ENCODE results near the gene SPATA31C1. TPM values are rescaled to one million over a fixed set of nuclear protein-coding genes. Genes with fewer than 3 reads are reported as not detected.

Gene SPATA31C1
- total RNA-seq, 2 donors from 2014 or later = not detected

DNA sequence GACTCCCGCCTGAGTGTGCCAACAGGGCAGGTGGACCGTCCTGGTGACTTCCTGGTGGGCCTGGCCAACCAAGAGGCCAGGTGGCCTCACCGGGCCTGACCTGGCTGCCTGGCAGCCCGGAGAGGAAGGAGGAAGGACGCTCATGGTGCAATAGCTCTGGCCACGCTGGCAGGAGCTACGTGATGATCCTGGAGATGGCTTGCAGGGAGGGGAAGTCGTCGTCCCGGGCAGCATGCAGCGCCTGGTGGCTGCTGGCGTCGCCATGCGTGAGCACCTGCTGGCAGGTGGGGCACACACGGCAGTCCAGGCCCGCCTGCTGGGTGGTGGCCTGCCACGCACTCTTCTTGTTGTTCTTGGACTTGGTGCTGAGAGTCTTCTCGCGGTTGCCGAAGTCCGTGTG is 26.3 kb downstream of the SPATA31C1 start:
- no peak overlapping the region for H3K27ac ChIP-seq
- no peaks in the 10 kb centered on the region for H3K27me3 ChIP-seq
- no peak overlapping the region for H3K4me3 ChIP-seq
- 82% methylated on average over 10 to 20 of the region's 21 CpGs for WGBS, 2 donors
- H3K9me3 ChIP-seq = no peaks in the 10 kb centered on the region
- no peaks in the 10 kb centered on the region for H3K4me1 ChIP-seq
- intact Hi-C loops (cut with DNase I) = no loop called here
- ATAC-seq = no peak
- no peak for TF ChIP-seq POLR2A (IDR thresholded peaks at IDR 0.05)
- TF ChIP-seq CTCF (IDR thresholded peaks at IDR 0.05) = no peak
- no peaks in the 10 kb centered on the region for H3K36me3 ChIP-seq (replicated peaks in 1 of 2; ENCODE audit: insufficient read depth in 1 of 2, low read depth in 2 of 2)
- DNase-seq = no peak

DNA sequence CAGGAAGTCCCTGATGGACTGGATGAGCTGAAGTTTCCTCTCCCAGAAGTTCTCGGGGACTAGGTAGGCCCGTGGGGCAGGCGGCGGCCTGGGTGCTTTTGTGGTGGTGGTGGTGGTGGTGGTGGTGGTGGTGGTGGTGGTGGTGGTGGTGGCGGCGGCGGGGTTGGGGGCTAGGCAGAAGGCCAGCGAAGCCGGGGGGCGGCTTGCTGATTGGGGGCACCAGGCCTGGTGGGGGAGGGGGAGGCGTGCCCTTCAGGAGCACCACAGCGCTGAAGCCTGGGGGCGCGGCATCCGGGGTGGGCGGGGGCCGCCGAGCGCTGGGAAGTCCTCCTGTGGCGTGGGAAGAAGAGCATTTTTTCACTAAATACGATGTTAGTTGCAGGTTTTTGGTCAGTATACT is 26.9 kb downstream of the SPATA31C1 start:
- no peak for DNase-seq
- no peaks in the 10 kb centered on the region for H3K4me1 ChIP-seq
- WGBS, 2 donors = 23 to 75% methylated on average over 5 to 11 of the region's 21 CpGs
- H3K27me3 ChIP-seq = no peaks in the 10 kb centered on the region
- TF ChIP-seq POLR2A (IDR thresholded peaks at IDR 0.05) (no peak), CTCF (IDR thresholded peaks at IDR 0.05) (no peak)
- H3K36me3 ChIP-seq (replicated peaks in 1 of 2; ENCODE audit: insufficient read depth in 1 of 2, low read depth in 2 of 2) = no peaks in the 10 kb centered on the region
- no peak overlapping the region for H3K27ac ChIP-seq
- no peak overlapping the region for H3K4me3 ChIP-seq
- ATAC-seq = no peak
- intact Hi-C loops (cut with DNase I) = no loop called here
- no peaks in the 10 kb centered on the region for H3K9me3 ChIP-seq

DNA sequence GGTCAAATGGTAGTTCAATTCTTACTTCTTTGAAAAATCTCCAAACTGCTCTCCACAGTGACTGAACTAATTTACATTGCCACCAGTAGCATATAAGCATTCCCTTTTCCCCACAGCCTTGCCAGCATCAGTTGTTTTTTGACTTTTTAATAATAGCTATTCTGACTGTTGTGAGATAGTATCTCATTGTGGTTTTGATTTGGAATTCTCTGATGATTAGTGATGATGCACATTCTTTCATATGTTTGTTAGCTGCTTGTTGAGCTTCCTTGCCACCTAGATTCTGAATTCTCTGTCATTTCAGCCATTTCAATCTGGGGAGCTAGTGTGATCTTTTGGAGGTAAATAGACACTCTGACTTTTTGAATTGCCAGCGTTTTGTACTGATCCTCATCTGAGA is 32.5 kb downstream of the SPATA31C1 start:
- no peak for TF ChIP-seq CTCF (IDR thresholded peaks at IDR 0.05)
- TF ChIP-seq POLR2A (IDR thresholded peaks at IDR 0.05) = no peak
- no peaks in the 10 kb centered on the region for H3K9me3 ChIP-seq
- H3K27ac ChIP-seq = no peak overlapping the region
- intact Hi-C loops (cut with DNase I) = no loop called here
- ATAC-seq (no peak), DNase-seq (no peak)
- H3K4me1 ChIP-seq = no peaks in the 10 kb centered on the region
- no peak overlapping the region for H3K4me3 ChIP-seq
- 30 to 61% methylated on average over 1 of the region's 1 CpG for WGBS, 2 donors
- H3K36me3 ChIP-seq (replicated peaks in 1 of 2; ENCODE audit: insufficient read depth in 1 of 2, low read depth in 2 of 2) = no peaks in the 10 kb centered on the region
- no peaks in the 10 kb centered on the region for H3K27me3 ChIP-seq

- Histone ChIP-seq H3K9me3 (no peaks in the 10 kb centered on the region), H3K27ac (no peak overlapping the region), H3K36me3 (replicated peaks in 1 of 2; ENCODE audit: insufficient read depth in 1 of 2, low read depth in 2 of 2) (no peaks in the 10 kb centered on the region), H3K4me3 (no peak overlapping the region), H3K4me1 (no peaks in the 10 kb centered on the region), H3K27me3 (no peaks in the 10 kb centered on the region)
- intact Hi-C loops (cut with DNase I) = no loop called here
- no peak for DNase-seq
- ATAC-seq = peak; percentile 58
- 58 to 70% methylated on average over 4 of the region's 4 CpGs for WGBS, 2 donors
- TF ChIP-seq POLR2A (IDR thresholded peaks at IDR 0.05) (no peak), CTCF (IDR thresholded peaks at IDR 0.05) (peak; percentile 10 to 76 (median 58))
Measured at GRCh38 chr9:87950765-87951488, 33.2 kb downstream of the SPATA31C1 start.

- no peak for TF ChIP-seq CTCF (IDR thresholded peaks at IDR 0.05)
- TF ChIP-seq POLR2A (IDR thresholded peaks at IDR 0.05) = no peak
- H3K36me3 ChIP-seq (replicated peaks in 1 of 2; ENCODE audit: insufficient read depth in 1 of 2, low read depth in 2 of 2) = no peaks in the 10 kb centered on the region
- WGBS, 2 donors = 83% methylated on average over 3 of the region's 3 CpGs
- intact Hi-C loops (cut with DNase I) = no loop called here
- no peaks in the 10 kb centered on the region for H3K4me1 ChIP-seq
- no peak overlapping the region for H3K4me3 ChIP-seq
- no peaks in the 10 kb centered on the region for H3K9me3 ChIP-seq
- ATAC-seq = no peak
- no peak for DNase-seq
- no peaks in the 10 kb centered on the region for H3K27me3 ChIP-seq
- no peak overlapping the region for H3K27ac ChIP-seq
Measured at GRCh38 chr9:87954230-87954629, 36.5 kb downstream of the SPATA31C1 start.

All from body of pancreas (tissue), 4 donors.